ENCODE results near the gene LTO1.
A peak's percentile ranks its signal among the peaks of the same experiment; 100 is the strongest.

DNA sequence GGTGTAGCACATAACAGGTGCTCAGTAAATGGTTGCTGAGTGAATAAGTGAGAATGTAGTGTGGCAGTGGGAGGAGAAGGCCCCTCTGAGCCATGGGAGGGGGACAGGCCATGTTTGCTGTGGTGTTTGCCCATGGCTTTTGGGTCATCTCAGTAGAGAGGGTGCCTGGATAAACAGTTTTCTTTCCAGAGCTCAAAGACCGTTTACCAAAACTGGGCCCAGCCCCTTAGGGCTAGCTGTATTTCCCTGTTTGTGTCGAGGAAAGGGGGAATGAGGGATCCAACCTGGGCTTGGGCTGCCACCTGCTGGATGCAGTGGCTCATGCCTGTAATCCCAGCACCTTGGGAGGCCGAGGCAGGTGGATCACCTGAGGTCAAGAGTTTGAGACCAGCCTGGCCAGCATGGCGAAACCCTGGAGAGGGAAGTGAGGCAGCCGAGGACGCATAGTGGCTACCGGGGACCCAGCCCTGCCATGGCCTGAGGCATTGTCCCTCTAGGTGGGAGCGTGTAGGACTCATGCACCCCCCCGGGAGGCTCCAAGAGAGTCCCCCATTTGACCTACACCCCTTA is 8.7 kb upstream of the LTO1 start:
- TF ChIP-seq, protein P1, sequence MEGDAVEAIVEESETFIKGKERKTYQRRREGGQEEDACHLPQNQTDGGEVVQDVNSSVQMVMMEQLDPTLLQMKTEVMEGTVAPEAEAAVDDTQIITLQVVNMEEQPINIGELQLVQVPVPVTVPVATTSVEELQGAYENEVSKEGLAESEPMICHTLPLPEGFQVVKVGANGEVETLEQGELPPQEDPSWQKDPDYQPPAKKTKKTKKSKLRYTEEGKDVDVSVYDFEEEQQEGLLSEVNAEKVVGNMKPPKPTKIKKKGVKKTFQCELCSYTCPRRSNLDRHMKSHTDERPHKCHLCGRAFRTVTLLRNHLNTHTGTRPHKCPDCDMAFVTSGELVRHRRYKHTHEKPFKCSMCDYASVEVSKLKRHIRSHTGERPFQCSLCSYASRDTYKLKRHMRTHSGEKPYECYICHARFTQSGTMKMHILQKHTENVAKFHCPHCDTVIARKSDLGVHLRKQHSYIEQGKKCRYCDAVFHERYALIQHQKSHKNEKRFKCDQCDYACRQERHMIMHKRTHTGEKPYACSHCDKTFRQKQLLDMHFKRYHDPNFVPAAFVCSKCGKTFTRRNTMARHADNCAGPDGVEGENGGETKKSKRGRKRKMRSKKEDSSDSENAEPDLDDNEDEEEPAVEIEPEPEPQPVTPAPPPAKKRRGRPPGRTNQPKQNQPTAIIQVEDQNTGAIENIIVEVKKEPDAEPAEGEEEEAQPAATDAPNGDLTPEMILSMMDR (IDR thresholded peaks at IDR 0.05), result peak in 2 of 3 experiments; percentile 21 to 22
- no peak for TF ChIP-seq POLR2A (IDR thresholded peaks at IDR 0.05)
